ENCODE results near the gene PIRT. TPM values are rescaled to one million over a fixed set of nuclear protein-coding genes. Genes with fewer than 3 reads are reported as not detected.

The PIRT gene
- total RNA-seq, 2 experiments from 2014 or later = not detected

DNA sequence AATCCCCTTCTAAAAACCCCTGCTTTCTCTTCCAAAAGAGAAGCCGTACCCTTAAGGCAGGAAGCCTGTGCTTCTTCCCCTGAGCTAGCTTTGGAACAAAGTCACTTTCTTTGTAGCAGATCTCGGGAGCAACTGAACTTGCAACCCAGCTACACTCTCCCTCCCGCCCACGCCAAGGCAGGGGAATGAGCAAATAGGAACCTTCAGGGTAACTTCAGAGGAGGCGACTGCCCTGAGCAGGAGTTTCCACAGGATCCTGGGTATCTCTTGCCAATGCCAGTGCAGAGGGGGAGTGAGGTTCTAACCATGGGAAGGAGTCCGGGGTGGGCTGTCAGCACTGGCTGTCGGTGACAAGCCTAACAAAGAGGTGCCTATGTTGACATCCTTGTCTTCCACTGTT is 5.9 kb upstream of the PIRT start:
- Mint-ChIP-seq H3K4me3 (no peak overlapping the region), H3K36me3 (ENCODE audit: low read depth) (no peaks in the 10 kb centered on the region), H3K27me3 (peaks cover 5% of the 10 kb centered on the region), H3K4me1 (peaks cover 7% of the 10 kb centered on the region), H3K9me3 (no peaks in the 10 kb centered on the region), H3K27ac (no peak overlapping the region)
- CTCF ChIA-PET = interaction anchor here (1.0 to 3.6 kb wide), 7 partner anchors 10 to 212 kb away, joined by 3 to 46 read pairs (median 5); no protein-coding TSS in a partner anchor
- POLR2A ChIA-PET = no interaction called here
- no peak for DNase-seq

DNA sequence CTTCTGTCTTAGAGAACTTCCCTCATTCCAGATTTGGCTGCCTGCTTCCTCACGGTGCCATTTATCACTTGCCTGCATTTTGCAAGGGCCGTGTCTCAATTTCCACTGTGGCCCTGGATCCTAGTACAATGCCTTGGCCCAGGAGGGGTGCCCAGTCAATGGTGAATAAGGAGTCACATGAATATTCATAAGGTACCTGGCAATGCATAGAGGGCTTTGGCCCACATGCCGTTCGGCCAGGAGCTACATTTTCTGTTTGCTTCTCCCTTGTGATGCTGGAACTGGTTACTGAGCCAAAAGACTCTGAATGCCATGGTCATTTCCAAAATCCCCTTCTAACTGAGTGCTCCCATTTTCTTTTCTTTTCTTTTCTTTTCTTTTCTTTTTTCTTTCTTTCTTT is 4.8 kb upstream of the PIRT start:
- ChIA-PET POLR2A (no interaction called here), CTCF (interaction anchor here (0.7 to 3.6 kb wide), 5 partner anchors 32 to 464 kb away, joined by 3 to 46 read pairs (median 3); no protein-coding TSS in a partner anchor)
- H3K9me3 Mint-ChIP-seq = no peaks in the 10 kb centered on the region
- peaks cover 7% of the 10 kb centered on the region for H3K4me1 Mint-ChIP-seq
- no peaks in the 10 kb centered on the region for H3K36me3 Mint-ChIP-seq (ENCODE audit: low read depth)
- H3K27me3 Mint-ChIP-seq = peaks cover 5% of the 10 kb centered on the region
- H3K4me3 Mint-ChIP-seq = no peak overlapping the region
- DNase-seq = no peak
- H3K27ac Mint-ChIP-seq = no peak overlapping the region

GRCh38 chr17:10838682-10839081 is 795 bp upstream of the PIRT start:
- Mint-ChIP-seq H3K4me3 (no peak overlapping the region), H3K27ac (no peak overlapping the region), H3K27me3 (peaks cover 1% of the 10 kb centered on the region), H3K9me3 (no peaks in the 10 kb centered on the region), H3K4me1 (no peaks in the 10 kb centered on the region), H3K36me3 (ENCODE audit: low read depth) (no peaks in the 10 kb centered on the region)
- DNase-seq = no peak
- POLR2A ChIA-PET = no interaction called here
- CTCF ChIA-PET = interaction anchor here (1.1 kb wide), 1 partner anchor 207 kb away, joined by 4 read pairs; no protein-coding TSS in a partner anchor

- no peak overlapping the region for H3K27ac Mint-ChIP-seq
- ChIA-PET POLR2A (no interaction called here), CTCF (interaction anchor here (0.8 kb wide), 1 partner anchor 191 kb away, joined by 3 read pairs; no protein-coding TSS in a partner anchor)
- no peak for DNase-seq
- no peaks in the 10 kb centered on the region for H3K27me3 Mint-ChIP-seq
- no peak overlapping the region for H3K4me3 Mint-ChIP-seq
- H3K9me3 Mint-ChIP-seq = no peaks in the 10 kb centered on the region
- no peaks in the 10 kb centered on the region for H3K36me3 Mint-ChIP-seq (ENCODE audit: low read depth)
- no peaks in the 10 kb centered on the region for H3K4me1 Mint-ChIP-seq
Observed at GRCh38 chr17:10836966-10837590, 809 bp downstream of the PIRT start.

GRCh38 chr17:10836145-10836544 is 1.7 kb downstream of the PIRT start:
- Mint-ChIP-seq H3K27ac (no peak overlapping the region), H3K36me3 (ENCODE audit: low read depth) (no peaks in the 10 kb centered on the region), H3K9me3 (no peaks in the 10 kb centered on the region), H3K4me1 (no peaks in the 10 kb centered on the region), H3K27me3 (no peaks in the 10 kb centered on the region), H3K4me3 (no peak overlapping the region)
- ChIA-PET POLR2A (no interaction called here), CTCF (interaction anchor here (0.7 kb wide), 1 partner anchor 8 kb away, joined by 3 read pairs; no protein-coding TSS in a partner anchor)
- DNase-seq = no peak

GRCh38 chr17:10831696-10832095 is 6.2 kb downstream of the PIRT start:
- Mint-ChIP-seq H3K27ac (no peak overlapping the region), H3K4me3 (no peak overlapping the region), H3K9me3 (no peaks in the 10 kb centered on the region), H3K36me3 (ENCODE audit: low read depth) (no peaks in the 10 kb centered on the region), H3K4me1 (no peaks in the 10 kb centered on the region), H3K27me3 (no peaks in the 10 kb centered on the region)
- CTCF ChIA-PET = no interaction called here
- POLR2A ChIA-PET = no interaction called here
- no peak for DNase-seq

- CTCF ChIA-PET = no interaction called here
- no peaks in the 10 kb centered on the region for H3K36me3 Mint-ChIP-seq (ENCODE audit: low read depth)
- no peak overlapping the region for H3K4me3 Mint-ChIP-seq
- no peaks in the 10 kb centered on the region for H3K9me3 Mint-ChIP-seq
- POLR2A ChIA-PET = no interaction called here
- DNase-seq = no peak
- H3K27me3 Mint-ChIP-seq = no peaks in the 10 kb centered on the region
- no peaks in the 10 kb centered on the region for H3K4me1 Mint-ChIP-seq
- H3K27ac Mint-ChIP-seq = no peak overlapping the region
Observed at GRCh38 chr17:10827898-10828552, 9.9 kb downstream of the PIRT start.

DNA sequence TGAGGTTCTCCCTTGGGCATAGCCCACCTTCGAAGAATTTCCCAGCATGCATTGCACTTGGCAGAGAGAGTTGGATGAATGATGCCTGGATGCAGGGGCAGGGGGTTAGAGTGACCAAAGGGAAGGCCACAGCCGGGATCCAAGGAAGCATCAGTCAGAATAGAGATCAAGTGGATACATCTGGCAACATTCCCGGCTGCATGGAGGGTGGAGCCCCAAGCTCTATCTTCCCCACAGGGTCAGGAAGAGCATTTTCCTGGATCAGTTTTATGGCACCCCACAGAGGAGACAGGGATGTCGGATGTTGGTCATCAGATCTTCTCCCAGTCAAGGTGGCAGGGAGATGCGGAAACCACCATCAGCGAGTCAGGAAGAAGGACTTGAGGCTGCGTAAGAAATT is 13.0 kb downstream of the PIRT start:
- CTCF ChIA-PET = no interaction called here

GRCh38 chr17:10821770-10822169 is 16.1 kb downstream of the PIRT start:
- no peak for DNase-seq
- ChIA-PET POLR2A (no interaction called here), CTCF (no interaction called here)
- Mint-ChIP-seq H3K27me3 (peaks cover 2% of the 10 kb centered on the region), H3K36me3 (ENCODE audit: low read depth) (no peaks in the 10 kb centered on the region), H3K9me3 (no peaks in the 10 kb centered on the region), H3K4me1 (no peaks in the 10 kb centered on the region), H3K27ac (no peak overlapping the region), H3K4me3 (no peak overlapping the region)

More for the DNA sequence above, 13.0 kb downstream of the PIRT start:
- Mint-ChIP-seq H3K36me3 (ENCODE audit: low read depth) (no peaks in the 10 kb centered on the region), H3K27ac (no peak overlapping the region), H3K4me1 (no peaks in the 10 kb centered on the region), H3K4me3 (no peak overlapping the region), H3K9me3 (no peaks in the 10 kb centered on the region), H3K27me3 (no peaks in the 10 kb centered on the region)
- POLR2A ChIA-PET = no interaction called here
- no peak for DNase-seq

GRCh38 chr17:10821054-10821453 is 16.8 kb downstream of the PIRT start:
- DNase-seq = no peak
- H3K27me3 Mint-ChIP-seq = peaks cover 2% of the 10 kb centered on the region
- ChIA-PET CTCF (no interaction called here), POLR2A (no interaction called here)
- no peaks in the 10 kb centered on the region for H3K4me1 Mint-ChIP-seq
- no peak overlapping the region for H3K4me3 Mint-ChIP-seq
- no peak overlapping the region for H3K27ac Mint-ChIP-seq
- no peaks in the 10 kb centered on the region for H3K9me3 Mint-ChIP-seq
- no peaks in the 10 kb centered on the region for H3K36me3 Mint-ChIP-seq (ENCODE audit: low read depth)

DNA sequence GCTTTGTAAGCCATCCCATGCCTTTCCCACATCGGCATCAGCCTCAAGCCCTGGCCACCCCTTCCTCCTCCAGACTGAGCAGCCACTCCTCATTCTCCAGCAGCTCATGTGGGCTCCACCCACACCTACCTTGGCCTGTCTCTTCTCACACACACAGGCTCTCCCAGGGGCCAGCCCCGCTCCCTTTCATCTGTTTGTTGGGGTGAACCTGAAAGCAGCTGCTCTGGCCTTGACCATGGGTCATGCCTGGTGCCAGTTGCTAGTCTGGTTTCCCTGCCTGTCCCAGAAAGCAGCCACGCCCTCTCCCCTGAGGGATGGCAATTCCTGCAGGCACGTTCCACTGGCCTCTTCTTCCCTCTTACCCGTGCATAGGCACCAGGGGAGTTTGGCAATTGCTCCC is 22.6 kb downstream of the PIRT start:
- H3K4me3 Mint-ChIP-seq = no peak overlapping the region
- H3K4me1 Mint-ChIP-seq = no peaks in the 10 kb centered on the region
- ChIA-PET CTCF (no interaction called here), POLR2A (no interaction called here)
- no peaks in the 10 kb centered on the region for H3K36me3 Mint-ChIP-seq (ENCODE audit: low read depth)
- H3K27me3 Mint-ChIP-seq = peaks cover 2% of the 10 kb centered on the region
- no peak overlapping the region for H3K27ac Mint-ChIP-seq
- DNase-seq = no peak
- no peaks in the 10 kb centered on the region for H3K9me3 Mint-ChIP-seq

GRCh38 chr17:10814075-10814474 is 23.8 kb downstream of the PIRT start:
- Mint-ChIP-seq H3K4me1 (no peaks in the 10 kb centered on the region), H3K27me3 (peaks cover 2% of the 10 kb centered on the region), H3K27ac (no peak overlapping the region), H3K9me3 (no peaks in the 10 kb centered on the region), H3K36me3 (ENCODE audit: low read depth) (no peaks in the 10 kb centered on the region), H3K4me3 (no peak overlapping the region)
- CTCF ChIA-PET = no interaction called here
- DNase-seq = no peak
- POLR2A ChIA-PET = no interaction called here

DNA sequence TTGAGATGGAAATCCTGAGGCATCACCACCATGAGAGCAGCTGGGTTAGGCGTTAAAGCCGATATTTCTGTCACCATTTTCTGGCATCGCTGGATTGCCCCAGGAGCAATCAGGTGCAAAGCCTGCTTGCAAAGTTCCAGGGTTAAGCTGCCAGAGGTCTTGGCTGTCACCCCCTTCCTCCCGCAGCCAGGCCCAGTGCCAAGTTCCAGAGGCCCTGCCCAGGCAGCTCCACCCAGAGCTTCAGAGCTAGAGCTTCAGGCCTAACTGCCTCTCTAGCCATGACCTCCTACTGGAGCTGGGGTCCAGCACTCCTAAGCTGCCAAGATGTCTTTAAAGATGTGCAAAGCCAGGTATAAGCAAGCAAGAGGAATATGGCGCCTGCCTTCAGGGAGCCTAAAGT is 25.2 kb downstream of the PIRT start:
- H3K27me3 Mint-ChIP-seq = no peaks in the 10 kb centered on the region
- ChIA-PET CTCF (no interaction called here), POLR2A (no interaction called here)
- no peak for DNase-seq
- H3K36me3 Mint-ChIP-seq (ENCODE audit: low read depth) = no peaks in the 10 kb centered on the region
- no peak overlapping the region for H3K4me3 Mint-ChIP-seq
- H3K27ac Mint-ChIP-seq = no peak overlapping the region
- H3K9me3 Mint-ChIP-seq = no peaks in the 10 kb centered on the region
- no peaks in the 10 kb centered on the region for H3K4me1 Mint-ChIP-seq

DNA sequence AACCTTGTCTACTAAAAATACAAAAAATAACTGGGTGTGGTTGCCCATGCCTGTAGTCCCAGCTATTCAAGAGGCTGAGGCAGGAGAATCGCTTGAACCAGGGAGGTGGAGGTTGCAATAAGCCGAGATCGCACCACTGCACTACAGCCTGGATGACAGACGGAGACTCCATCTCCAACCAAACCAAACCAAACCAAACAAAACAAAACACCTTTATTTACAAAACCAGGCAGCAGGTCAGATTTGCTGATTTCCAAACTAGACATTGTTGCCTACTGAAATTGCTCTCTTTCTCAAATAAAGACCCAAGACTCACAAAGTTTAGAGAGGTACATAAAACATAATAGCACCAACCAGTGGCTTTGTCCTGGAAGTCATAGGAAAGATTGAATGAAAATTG is 28.3 kb downstream of the PIRT start:
- H3K36me3 Mint-ChIP-seq (ENCODE audit: low read depth) = no peaks in the 10 kb centered on the region
- H3K27me3 Mint-ChIP-seq = no peaks in the 10 kb centered on the region
- DNase-seq = no peak
- H3K27ac Mint-ChIP-seq = no peak overlapping the region
- ChIA-PET POLR2A (no interaction called here), CTCF (no interaction called here)
- no peaks in the 10 kb centered on the region for H3K9me3 Mint-ChIP-seq
- no peaks in the 10 kb centered on the region for H3K4me1 Mint-ChIP-seq
- no peak overlapping the region for H3K4me3 Mint-ChIP-seq
